GM19455 (cell line): ENCODE measurements around the gene METTL24.
"Not testable (repeated sequence)": the region's sequence is repeated elsewhere in the genome, so short reads cannot be mapped to it uniquely, and the experiment has no call there.

Experiments used
- ATAC-seq: cut with Tn5 transposase; IDR thresholded peaks from one replicate; pipeline ENCODE4 v1.9.1; 2021; ENCODE audit not compliant: unreplicated experiment

METTL24 gene

DNA sequence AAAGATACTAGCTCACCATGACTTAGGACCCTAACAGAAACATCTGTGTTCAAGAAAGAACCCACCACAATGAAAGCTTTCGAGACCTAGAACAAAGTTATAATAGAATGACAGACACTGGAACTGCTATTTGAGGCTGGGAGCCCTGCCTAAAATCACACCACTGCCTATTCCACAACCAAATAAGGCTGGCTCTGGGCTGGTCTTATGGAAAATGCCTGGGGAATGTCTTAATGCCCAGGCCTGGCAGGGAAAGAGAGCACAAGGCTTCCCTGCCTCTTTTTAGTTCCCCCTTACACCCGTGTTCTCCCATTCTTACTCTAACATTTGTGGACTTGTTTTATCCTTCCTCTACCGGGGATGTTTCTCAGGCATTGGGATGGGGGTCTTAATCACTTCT, 5.6 kb upstream of the METTL24 start:
- no peak for ATAC-seq

DNA sequence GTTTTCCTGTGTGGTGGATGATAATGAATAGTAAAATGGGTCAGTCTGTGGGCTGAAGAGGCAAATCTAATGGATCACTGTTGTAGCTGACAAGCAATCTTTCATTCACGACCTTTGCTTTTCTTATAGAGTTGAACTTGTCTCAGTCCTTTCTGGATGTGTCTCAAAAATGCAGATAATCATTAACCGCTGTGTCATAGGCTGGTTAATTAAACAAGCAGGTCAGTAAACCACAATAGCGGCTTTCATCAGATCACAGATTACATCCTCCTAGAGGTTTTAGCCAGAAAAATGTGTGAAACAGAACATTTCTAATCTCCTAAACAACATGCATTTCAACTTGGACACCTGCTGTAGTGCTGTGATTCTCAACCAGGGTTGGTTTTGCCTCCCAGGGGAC, 2.5 kb upstream of the METTL24 start:
- no peak for ATAC-seq

- ATAC-seq, result no peak
These were observed 1.4 kb upstream of the METTL24 start for GRCh38 chr6:110359556-110359955.

DNA sequence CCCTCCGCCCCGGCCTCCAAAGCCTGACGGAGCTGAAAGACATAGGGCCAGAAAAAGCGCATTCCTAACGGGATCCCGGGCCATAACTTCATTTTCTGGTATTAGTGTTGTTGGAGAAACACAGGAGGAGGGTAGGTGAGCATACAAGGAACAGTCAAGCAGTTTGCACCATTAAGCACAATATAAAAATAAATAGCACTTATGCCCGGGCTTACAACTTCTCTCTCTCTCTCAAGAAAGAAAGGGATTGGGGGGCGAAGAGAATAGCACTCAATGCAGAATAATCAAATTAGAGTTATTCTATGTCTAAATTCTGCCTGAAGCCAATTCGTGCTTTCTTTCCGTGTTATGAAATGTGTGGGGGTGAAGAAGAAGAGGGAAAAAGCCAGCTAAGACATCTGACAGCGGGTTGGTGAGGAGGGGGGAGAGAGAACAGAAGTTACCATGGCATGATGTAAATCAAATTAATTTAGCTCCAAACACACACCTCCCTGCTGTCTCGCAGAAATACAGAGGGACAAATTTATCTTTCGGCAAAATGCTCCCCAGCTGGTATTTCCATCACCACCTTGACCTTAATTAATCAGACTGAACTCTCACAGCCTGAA, 508 bp upstream of the METTL24 start:
- ATAC-seq, result no peak

GRCh38 chr6:110357298-110357663, 868 bp downstream of the METTL24 start:
- ATAC-seq, result no peak

DNA sequence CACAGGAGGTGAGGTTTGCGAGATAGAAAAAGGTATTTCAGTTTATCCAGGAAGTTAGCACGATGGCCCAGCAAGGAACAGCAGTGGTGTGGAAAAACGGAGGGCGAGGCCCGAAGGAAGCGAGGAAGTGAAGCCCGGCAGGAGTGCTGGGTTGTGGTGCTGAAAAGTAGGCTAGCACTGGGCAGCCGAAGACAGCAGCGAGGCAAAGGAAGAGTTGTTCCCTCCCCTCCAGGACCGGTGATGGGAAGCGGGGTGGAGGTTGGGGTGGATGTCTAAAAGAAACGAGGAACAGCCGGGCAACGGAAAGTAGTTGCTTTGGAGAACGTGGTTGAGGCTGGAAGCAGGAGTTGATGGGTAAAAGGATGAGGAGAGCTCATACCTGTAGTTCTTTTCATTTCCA, 1.4 kb downstream of the METTL24 start:
- no peak for ATAC-seq

DNA sequence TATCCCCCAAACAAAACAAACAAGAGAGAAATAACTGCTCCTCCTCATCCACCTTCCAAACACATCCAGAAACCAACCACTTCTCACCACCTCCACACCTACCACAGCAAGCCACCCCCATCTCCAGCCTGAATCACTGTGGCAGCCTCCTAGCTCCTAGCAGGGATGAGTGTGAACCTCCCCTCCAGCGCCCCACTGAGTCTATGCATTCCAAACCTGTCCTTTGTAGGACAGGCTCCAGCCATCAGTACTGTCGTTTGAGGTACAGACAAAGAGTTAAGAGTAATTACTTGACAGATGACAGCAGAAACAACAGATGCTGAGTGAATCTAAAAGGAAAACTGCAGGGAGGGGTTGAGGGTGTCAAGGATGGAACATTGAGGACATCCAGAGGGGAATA, 2.4 kb downstream of the METTL24 start:
- ATAC-seq, result no peak

GRCh38 chr6:110355022-110355421, 3.1 kb downstream of the METTL24 start:
- no peak for ATAC-seq

DNA sequence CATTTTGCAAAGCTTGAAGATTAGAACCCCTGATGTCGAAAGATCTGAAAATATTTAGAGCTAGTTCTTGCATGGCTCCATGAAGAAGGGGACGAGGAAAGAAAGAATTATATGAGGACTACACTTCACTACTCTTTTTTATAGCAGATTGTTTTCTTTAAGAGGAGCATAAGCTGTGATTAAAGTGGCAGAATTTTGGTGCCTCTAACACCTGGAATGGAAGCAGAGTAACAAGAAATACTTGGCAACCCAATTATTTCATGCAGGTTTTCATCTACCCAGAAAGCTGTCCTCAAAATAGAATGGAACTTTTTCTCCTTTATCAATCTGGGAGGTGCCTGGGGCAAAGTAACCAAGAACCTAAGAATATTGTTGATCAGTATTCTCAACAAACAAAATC, 4.0 kb downstream of the METTL24 start:
- no peak for ATAC-seq

DNA sequence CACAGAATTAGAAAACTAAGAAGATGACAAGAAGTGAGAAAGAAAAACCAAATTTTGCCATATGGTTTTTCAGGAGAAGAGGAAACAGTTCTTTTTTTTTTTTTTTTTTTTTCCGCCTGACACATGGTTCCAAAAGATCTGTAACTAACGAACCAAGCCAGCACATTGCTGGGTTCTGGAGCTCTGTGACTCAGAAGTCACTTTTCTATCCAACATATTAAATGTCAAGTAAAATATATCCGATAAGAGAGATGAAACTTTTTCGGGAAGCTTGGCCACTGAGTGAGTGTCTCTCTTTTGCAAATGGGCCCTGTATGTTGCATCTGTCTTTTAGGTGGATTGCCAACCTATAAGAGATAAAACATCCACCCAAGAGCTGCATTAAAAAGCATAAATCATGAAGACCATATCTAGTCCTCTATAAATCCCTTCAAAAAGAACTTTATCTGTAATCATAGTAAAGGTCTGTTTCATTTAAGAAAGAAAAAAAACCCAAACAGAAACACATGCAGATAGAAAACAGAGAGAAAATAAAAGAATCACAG, 4.6 kb downstream of the METTL24 start:
- no peak for ATAC-seq

GRCh38 chr6:110352563-110353262, 5.4 kb downstream of the METTL24 start:
- ATAC-seq, result no peak

DNA sequence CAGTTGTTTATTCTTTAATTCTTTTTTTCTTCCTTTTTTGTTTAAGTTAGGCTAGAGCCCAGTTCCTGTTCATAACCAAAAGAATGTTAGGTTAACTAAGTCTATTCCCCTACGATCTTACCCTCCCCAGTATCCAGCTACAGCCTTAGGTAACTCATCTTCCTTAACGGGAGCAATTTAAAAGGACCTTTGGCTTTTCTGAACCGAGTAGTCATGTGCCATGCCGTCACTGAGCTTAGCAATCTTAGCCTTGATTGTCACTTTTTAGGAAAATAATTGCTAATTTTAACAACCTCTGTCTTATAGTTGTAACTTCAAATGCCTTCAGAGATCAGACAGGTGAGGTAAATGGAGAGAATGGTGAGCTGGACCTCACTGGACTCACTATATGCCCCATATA, 6.2 kb downstream of the METTL24 start:
- ATAC-seq, result no peak

DNA sequence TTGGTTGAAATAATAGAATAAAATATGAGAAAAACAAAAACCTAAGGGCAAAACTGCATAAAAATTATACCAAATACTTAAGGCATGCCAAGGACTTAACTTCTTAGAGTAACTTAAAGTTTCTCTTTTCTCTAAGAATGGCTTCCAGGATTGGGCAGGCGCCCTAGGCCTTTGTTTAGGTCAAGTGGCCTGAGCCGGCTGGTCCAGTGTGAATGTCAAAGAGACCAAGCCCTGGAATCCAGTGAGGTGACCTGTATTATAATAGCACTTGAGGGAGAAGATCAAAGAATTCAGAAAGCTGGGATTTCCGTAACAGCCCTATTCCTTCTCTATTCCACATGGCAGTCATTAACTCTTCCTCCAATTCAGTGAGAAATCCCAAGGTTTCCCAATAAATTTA, 6.6 kb downstream of the METTL24 start:
- ATAC-seq, result no peak

- ATAC-seq, result not testable (repeated sequence)
These were observed 7.6 kb downstream of the METTL24 start for GRCh38 chr6:110350593-110350992.

DNA sequence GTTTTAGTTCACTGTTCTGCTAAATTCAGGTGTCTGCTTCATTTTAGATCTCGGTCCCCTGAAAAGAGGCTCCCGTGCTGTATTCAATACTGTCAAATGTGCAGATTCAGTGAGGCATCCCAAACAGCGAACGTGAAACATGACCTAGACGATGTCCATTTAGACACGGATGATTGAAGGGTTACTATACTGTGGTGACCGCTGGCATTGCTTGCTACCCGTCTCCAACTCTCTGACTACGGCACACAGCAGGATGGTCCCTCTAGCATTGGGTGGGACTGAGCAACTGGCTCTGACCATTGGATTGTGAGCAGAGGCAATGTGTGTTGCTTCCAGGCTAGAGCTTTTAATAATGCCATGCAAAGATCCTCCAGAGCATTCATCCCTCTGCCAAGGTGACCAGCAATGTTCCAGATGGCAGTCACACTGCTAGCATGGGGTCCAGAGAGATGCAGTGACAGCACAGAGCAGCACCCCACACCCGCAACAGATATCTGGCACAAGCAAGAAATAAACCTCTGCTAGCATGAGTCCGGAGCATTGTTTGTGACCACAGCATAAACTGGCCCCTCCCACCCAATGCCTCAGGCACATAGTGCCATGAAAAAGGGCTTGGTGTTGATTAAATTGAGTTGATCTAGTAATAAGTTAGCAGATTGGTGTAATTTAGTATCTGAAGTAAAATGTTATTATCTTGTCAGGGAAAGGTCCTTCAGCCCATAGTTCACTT, 9.0 kb downstream of the METTL24 start:
- no peak for ATAC-seq

- ATAC-seq, result no peak
These were observed 13.1 kb downstream of the METTL24 start for GRCh38 chr6:110345025-110345424.

GRCh38 chr6:110342759-110343158, 15.4 kb downstream of the METTL24 start:
- ATAC-seq, result no peak

DNA sequence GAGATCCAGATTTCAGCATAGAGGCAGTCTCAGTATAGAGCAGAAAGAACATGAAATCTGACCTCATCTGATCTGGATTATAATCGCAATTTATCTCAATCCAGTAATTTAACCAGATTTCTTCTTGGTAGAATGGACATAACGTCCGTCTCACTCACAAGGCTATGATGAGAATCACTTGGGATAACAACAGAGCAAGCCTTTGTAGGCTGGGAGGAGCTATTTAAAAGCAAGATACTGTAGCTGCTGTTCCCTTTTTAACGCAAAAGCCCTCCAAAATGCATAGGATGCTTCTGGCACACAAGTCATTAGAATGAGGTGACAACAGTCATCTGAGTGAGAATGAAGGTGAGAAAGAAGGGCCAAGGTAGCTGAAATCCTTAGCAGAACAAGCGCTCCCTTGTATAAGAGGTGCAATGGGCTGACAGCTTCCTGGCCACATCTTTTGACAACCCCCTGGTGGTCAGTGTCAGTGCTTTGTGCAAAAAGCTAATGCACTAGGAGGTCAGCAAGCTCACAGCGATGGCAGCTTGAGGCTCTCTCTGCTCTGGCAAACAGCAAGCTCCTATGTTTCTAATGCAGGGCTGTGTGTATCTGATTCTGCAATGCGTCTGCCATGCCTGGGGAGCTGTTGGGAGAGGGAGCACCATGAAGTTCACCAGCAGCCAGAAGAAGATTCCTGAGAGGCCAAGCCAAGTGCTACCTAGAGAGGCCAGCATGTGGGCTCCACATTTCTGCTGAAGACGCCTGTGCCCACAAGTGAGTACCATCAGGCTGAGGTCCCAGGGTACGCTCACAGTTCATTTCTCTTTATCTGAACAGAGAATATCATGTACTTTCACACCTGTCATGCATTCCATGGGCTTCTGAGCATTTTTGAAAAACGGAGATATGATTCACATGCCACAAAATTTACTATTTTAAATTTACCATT, 16.2 kb downstream of the METTL24 start:
- ATAC-seq, result no peak

DNA sequence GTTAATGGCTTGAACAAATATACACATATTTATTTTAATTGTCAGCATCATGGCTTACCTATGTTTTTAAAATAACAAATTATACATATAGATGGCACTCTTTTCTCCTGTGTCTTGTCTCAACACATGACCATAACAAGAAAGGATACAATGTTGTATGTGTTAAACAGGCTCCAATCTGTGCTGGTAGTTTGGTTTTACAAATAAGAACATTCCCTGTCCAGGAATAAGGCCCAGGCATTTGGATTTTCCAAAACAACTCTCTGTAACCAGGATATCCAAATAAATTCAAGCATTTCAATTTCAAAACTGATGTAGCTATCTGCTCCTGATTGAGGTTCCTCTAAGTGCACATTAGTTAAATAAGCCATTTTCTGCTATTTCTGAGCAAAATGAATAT, 17.1 kb downstream of the METTL24 start:
- no peak for ATAC-seq

DNA sequence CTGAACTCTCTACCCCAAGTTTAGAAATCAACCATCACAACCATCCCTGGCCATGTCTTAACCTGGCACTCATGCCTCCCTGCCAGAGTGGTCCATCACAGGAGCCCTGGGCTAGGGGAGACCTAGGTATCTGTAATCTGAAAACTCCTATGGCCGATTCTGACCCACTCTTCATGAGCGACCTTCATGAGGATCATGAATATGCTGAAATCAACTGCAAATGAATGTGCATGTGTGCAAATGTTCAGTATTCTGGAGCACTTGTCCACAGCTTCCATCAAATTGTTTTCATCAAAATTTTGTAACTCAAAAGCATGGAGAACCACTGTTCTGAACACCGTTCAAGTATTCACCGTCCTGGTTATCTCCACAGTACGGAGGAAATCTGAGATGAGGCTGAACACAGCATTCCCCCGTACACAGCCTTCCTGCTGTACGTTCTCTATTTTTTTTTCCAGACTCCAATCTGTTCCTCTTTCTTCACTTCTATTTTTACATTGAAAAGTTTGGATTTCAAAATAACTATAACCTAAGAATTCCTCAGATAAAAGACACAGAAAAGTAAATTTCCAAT, 17.7 kb downstream of the METTL24 start:
- no peak for ATAC-seq
